Activated CD4-positive, alpha-beta T cell treated with anti-CD3 and anti-CD28 coated beads for 1 hour (primary cell): ENCODE results near the gene UGT1A10.
"Not testable (repeated sequence)": the region's sequence is repeated elsewhere in the genome, so short reads cannot be mapped to it uniquely, and the experiment has no call there.

ENCODE experiments used
- DNase-seq: peaks from one replicate; pipeline ENCODE4 v3.0.0-alpha.2; 2020

UGT1A10 gene

GRCh38 chr2:233636306-233636705, at the start of gene UGT1A10:
Gene UGT1A10, plus strand, starts transcription at chr2:233636448. Its CDS starts 75 bp downstream, at chr2:233636523.
- DNase-seq, result not testable (repeated sequence)

- DNase-seq, result no peak
Observed at GRCh38 chr2:233588400-233588799, 47.8 kb upstream of the UGT1A10 start.

- not testable (repeated sequence) for DNase-seq
Observed at GRCh38 chr2:233592706-233593105, 43.5 kb upstream of the UGT1A10 start.

GRCh38 chr2:233593201-233593600, 43.0 kb upstream of the UGT1A10 start:
- no peak for DNase-seq

- no peak for DNase-seq
Observed at GRCh38 chr2:233597522-233597921, 38.7 kb upstream of the UGT1A10 start.

GRCh38 chr2:233598952-233599351, 37.3 kb upstream of the UGT1A10 start:
- DNase-seq, result no peak

- DNase-seq, result no peak
Observed at GRCh38 chr2:233600386-233600785, 35.9 kb upstream of the UGT1A10 start.

- DNase-seq, result no peak
Observed at GRCh38 chr2:233602076-233602475, 34.2 kb upstream of the UGT1A10 start.

GRCh38 chr2:233603520-233603919, 32.7 kb upstream of the UGT1A10 start:
- DNase-seq, result no peak

- DNase-seq, result no peak
Observed at GRCh38 chr2:233604826-233605225, 31.4 kb upstream of the UGT1A10 start.

GRCh38 chr2:233605680-233606079, 30.6 kb upstream of the UGT1A10 start:
- DNase-seq, result no peak

GRCh38 chr2:233611284-233611683, 25.0 kb upstream of the UGT1A10 start:
- no peak for DNase-seq

GRCh38 chr2:233617476-233617875, 18.8 kb upstream of the UGT1A10 start, which contains the start of gene UGT1A8:
Gene UGT1A8, plus strand, starts transcription at chr2:233617633. Its CDS starts 75 bp downstream, at chr2:233617708.
- DNase-seq, result not testable (repeated sequence)

GRCh38 chr2:233620204-233620603, 16.0 kb upstream of the UGT1A10 start:
- no peak for DNase-seq

- DNase-seq, result not testable (repeated sequence)
Observed at GRCh38 chr2:233621863-233622262, 14.4 kb upstream of the UGT1A10 start.

- DNase-seq, result no peak
Observed at GRCh38 chr2:233627331-233628025, 8.8 kb upstream of the UGT1A10 start.

GRCh38 chr2:233638836-233639235, 2.6 kb downstream of the UGT1A10 start:
- DNase-seq, result no peak

- no peak for DNase-seq
Observed at GRCh38 chr2:233639860-233640259, 3.6 kb downstream of the UGT1A10 start.

GRCh38 chr2:233643128-233643527, 6.9 kb downstream of the UGT1A10 start:
- DNase-seq, result no peak

- DNase-seq, result not testable (repeated sequence)
Observed at GRCh38 chr2:233646033-233646432, 9.8 kb downstream of the UGT1A10 start.

- no peak for DNase-seq
Observed at GRCh38 chr2:233650981-233651380, 14.7 kb downstream of the UGT1A10 start.

- DNase-seq, result no peak
Observed at GRCh38 chr2:233651430-233651829, 15.2 kb downstream of the UGT1A10 start.

- no peak for DNase-seq
Observed at GRCh38 chr2:233654501-233654900, 18.3 kb downstream of the UGT1A10 start.

GRCh38 chr2:233655043-233655442, 18.8 kb downstream of the UGT1A10 start:
- no peak for DNase-seq

GRCh38 chr2:233655943-233656342, 19.7 kb downstream of the UGT1A10 start:
- not testable (repeated sequence) for DNase-seq
